Fibroblast of villous mesenchyme (primary cell): Measurements from ENCODE around the gene INVS. TPM values are rescaled to one million over a fixed set of nuclear protein-coding genes. Genes with fewer than 3 reads are reported as not detected.
A peak's percentile ranks its signal among the peaks of the same experiment; 100 is the strongest.

Experiments used
- DNase-seq: peaks from one replicate; pipeline ENCODE4 v3.0.0-alpha.2; 2010; ENCODE audit warnings: low read depth
- H3K4me3 ChIP-seq: 2 replicates; pipeline ENCODE4 v1.5.1; 2011; ENCODE audit warnings: low read depth, mild to moderate bottlenecking, low read length
- total RNA-seq: library from RNA; depleted of rRNA; stranded (reverse); fragments of >200 nt; gene quantifications from 2 replicates; pipeline ENCODE4 v1.2.3, GENCODE V29; 2012
- TF ChIP-seq, protein P1 (sequence below): IDR thresholded peaks from 2 replicates; pipeline ENCODE4 v1.5.1; 2012; ENCODE audit warnings: low read depth, mild to moderate bottlenecking, low read length; ENCODE audit not compliant: insufficient read depth

The INVS gene
- total RNA-seq, 1 donor: 37.1 TPM

DNA sequence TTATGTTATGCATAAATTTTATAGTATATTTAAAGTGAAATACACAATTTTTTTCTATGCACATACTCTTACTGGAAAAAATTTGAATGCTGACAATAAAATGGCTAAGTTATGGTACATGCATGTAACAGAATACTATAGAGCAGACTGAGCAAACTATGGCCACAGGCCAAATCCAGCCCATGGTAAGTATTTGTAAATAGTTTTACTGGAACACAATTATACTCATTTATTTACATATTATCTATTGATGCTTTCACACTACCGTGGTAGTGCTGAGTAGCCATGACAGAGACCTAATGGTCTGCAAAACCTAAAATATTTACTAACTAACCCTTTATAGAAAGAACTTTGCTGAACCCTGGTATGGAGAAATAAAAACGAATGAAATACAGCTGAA is 208.0 kb downstream of the INVS start:
- no peak overlapping the region for H3K4me3 ChIP-seq
- DNase-seq: peak; percentile 30
- TF ChIP-seq, protein P1, sequence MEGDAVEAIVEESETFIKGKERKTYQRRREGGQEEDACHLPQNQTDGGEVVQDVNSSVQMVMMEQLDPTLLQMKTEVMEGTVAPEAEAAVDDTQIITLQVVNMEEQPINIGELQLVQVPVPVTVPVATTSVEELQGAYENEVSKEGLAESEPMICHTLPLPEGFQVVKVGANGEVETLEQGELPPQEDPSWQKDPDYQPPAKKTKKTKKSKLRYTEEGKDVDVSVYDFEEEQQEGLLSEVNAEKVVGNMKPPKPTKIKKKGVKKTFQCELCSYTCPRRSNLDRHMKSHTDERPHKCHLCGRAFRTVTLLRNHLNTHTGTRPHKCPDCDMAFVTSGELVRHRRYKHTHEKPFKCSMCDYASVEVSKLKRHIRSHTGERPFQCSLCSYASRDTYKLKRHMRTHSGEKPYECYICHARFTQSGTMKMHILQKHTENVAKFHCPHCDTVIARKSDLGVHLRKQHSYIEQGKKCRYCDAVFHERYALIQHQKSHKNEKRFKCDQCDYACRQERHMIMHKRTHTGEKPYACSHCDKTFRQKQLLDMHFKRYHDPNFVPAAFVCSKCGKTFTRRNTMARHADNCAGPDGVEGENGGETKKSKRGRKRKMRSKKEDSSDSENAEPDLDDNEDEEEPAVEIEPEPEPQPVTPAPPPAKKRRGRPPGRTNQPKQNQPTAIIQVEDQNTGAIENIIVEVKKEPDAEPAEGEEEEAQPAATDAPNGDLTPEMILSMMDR: no peak

DNA sequence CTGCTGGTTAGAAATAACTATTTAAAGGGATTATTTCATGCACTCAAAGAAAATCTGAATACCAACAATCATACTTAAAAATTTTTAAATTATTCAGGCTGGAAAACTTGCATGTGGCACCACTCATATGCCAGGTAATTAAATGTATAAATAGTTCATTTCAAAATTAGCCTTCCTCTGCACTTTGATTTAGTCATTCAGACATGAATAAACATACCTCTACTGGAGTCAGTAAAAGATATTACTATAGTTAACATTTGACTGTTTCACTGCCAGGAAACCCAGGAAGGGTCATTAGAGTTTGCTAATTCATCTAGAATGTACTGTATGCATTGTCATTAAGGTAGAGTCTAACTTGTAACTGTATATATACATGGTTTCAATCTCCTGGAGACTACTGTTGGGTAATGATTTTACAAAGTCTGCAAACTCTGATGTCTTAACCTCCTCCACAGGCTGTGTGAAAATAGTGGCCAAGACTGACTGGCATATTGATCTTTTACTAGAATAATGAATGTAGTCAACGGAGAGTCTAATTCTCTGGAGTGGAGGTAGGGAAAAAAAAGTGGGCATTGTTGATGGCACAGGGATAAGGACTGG is 210.0 kb downstream of the INVS start:
- no peak for DNase-seq

DNA sequence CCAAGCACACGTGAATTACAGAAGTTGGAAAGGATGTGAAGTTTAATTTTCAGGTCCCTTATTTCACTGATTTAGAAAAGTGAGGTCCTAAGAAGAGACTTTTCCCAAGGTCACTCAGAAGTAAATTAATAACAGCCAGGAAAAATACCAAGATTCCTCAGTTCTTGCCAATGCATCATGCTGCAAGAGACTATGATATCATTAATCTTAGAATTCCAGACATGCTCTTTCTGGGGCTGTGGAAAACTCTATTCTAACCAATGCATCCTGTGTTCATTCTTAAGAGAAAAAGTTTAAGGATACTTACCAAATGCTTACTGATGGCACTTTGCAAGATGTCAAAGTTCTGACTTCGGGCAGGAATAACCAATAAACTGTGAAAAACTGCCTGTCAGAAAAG is 210.9 kb downstream of the INVS start:
- TF ChIP-seq, protein P1: no peak
- DNase-seq: no peak
- H3K4me3 ChIP-seq: no peak overlapping the region

More for the DNA sequence above, 210.0 kb downstream of the INVS start:
- TF ChIP-seq, protein P1: no peak
- H3K4me3 ChIP-seq: no peak overlapping the region

DNA sequence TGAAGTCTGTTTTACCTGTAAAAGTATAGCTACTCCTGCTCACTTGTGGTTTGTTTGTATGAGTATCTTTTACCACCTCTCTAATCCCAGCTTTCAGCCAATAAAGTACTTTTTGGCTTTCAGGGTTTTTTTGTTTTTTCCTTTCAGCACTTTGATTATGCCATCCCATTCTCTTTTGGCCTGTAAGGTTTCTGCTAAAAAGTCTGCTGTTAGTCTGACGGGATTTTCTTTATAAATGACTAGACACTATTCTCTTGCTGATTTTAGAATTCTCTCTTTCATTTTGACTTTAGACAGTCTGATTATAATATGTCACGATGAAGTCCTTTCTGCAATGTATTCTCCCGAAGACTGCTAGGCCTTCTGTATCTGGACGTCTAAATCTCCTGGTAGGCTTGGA is 216.5 kb downstream of the INVS start:
- H3K4me3 ChIP-seq: no peak overlapping the region
- DNase-seq: no peak
- TF ChIP-seq, protein P1: no peak

DNA sequence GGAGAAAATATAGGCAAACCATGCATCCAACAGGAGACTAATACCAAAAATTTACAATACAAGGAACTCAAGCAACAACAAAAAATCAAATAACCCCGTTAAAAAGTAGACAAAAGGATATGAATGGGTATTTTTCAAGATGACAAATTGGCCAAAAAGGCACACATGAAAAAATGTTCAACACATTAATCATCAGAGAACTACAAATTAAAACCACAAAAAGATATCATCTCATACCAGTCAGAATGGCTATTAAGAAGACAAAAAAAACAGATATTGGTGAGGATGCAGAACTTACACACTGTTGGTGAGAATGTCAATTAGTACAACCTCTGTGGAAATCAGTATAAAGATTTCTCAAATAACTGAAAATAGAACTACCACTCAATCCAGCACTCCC is 218.7 kb downstream of the INVS start:
- no peak overlapping the region for H3K4me3 ChIP-seq
- DNase-seq: no peak
- TF ChIP-seq, protein P1: no peak

DNA sequence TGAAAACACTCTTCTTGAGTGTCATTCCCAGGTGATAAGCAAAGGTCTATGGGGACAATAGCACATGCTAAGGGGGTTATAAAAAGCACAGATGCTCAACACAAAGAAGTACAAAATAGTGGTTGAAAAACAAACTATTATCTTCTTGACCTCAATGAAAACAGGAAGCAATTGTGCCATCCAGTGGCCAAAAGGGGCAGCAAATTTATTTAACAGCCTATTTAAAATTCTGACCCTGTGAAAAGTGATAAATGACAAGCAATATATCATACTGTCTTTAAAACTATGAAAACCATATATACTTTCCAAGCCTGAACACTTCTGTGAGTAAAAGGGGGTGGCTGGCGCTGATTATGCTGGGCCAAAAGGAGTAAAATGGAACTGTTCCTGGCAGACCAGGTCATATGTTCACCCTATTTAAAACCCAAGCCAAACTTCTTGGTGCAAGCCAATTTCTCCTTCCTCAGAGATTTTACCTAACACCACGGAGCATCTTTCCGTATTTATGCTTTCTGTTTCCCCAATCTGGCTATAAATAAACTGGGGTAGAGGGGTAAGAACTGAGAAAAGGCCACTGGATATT is 224.0 kb downstream of the INVS start:
- peak; percentile 60 for DNase-seq
- no peak overlapping the region for H3K4me3 ChIP-seq
- TF ChIP-seq, protein P1: peak; percentile 69
